K562 (cell line): ENCODE results near the gene GALT. TPM values are rescaled to one million over a fixed set of nuclear protein-coding genes. Genes with fewer than 3 reads are reported as not detected.
A peak's percentile ranks its signal among the peaks of the same experiment; 100 is the strongest.

Experiments used
- CXXC5 ChIP-seq: fragments of 250-450 bp; sonication (Bioruptor Pico); IDR thresholded peaks from 2 replicates; pipeline ENCODE4 v1.8.0; 2022; ENCODE audit warnings: inconsistent platforms, mild to moderate bottlenecking, moderate library complexity
- HCFC1 ChIP-seq: IDR thresholded peaks from 2 replicates; pipeline ENCODE4 v1.6.1; 2012; ENCODE audit warnings: low read depth, low read length, improper control_type of control experiment
- MYC ChIP-seq, 2 experiments: fragments of 250-450 bp in 1 of 2; sonication (Bioruptor Pico) in 1 of 2; IDR thresholded peaks; 2 replicates each; pipeline versions ENCODE4 v1.5.1 to v1.6.1; 2012 to 2021; ENCODE audit warnings: low read depth in 2 of 2, borderline replicate concordance in 1 of 2, improper control_type of control experiment in 1 of 2, low read length in 1 of 2, mild to moderate bottlenecking in 1 of 2, moderate library complexity in 1 of 2
- MYNN ChIP-seq, 2 experiments: sonication (generic); formaldehyde crosslinking in 1 of 2; IDR thresholded peaks; 2 replicates each; pipeline versions ENCODE4 v1.5.0 to v1.6.1; 2016 to 2020; ENCODE audit warnings: antibody characterized with exemption in 1 of 2, missing genetic modification reagents in 1 of 2
- NFE2L1 ChIP-seq: fragments of 450-650 bp; IDR thresholded peaks from 2 replicates; pipeline ENCODE4 v1.6.1; 2016; ENCODE audit warnings: missing genetic modification characterization, low read depth, mild to moderate bottlenecking, missing compliant biosample characterization, moderate library complexity, borderline replicate concordance
- RCOR1 ChIP-seq, 2 experiments: IDR thresholded peaks; 2 replicates each; pipeline ENCODE4 v1.6.1; 2012; ENCODE audit warnings: low read depth in 2 of 2, low read length in 2 of 2, borderline replicate concordance in 1 of 2, improper control_type of control experiment in 1 of 2
- SMARCC2 ChIP-seq: fragments of 450-650 bp; IDR thresholded peaks from 2 replicates; pipeline ENCODE4 v1.6.1; 2017; ENCODE audit warnings: antibody characterized with exemption, moderate library complexity, mild to moderate bottlenecking, low read depth
- TRIM24 ChIP-seq, 2 experiments: fragments of 450-650 bp; IDR thresholded peaks; 2 replicates each; pipeline ENCODE4 v1.6.1; 2016
- YY1 ChIP-seq, 3 experiments: IDR thresholded peaks; 2 replicates each; pipeline ENCODE4 v1.6.1; 2011; ENCODE audit warnings: low read length in 2 of 3, mild to moderate bottlenecking in 2 of 3, moderate library complexity in 2 of 3, borderline replicate concordance in 1 of 3, control low read depth in 1 of 3, low read depth in 1 of 3; ENCODE audit not compliant: insufficient read depth in 3 of 3, insufficient replicate concordance in 2 of 3, control insufficient read depth in 1 of 3, insufficient read length in 1 of 3; ENCODE audit errors: extremely low read depth in 1 of 3
- ZBTB7A ChIP-seq: IDR thresholded peaks from 2 replicates; pipeline ENCODE4 v1.6.1; 2011; ENCODE audit warnings: low read depth, mild to moderate bottlenecking, low read length, moderate library complexity, borderline replicate concordance; ENCODE audit not compliant: control insufficient read depth
- polyA plus RNA-seq, 8 experiments: library from polyadenylated mRNA; depleted of rRNA in 4 of 8; stranded (reverse) in 5 of 8; unstranded in 3 of 8; fragments of >200 nt; fragmentation: Nextera tagmentation in 2 of 8; fragmentation: Illumina TruSeq in 1 of 8; extraction: Ambion mirVana in 2 of 8; extraction: Trizol in 1 of 8; gene quantifications; 2 replicates each; pipeline versions ENCODE4 v1.2.1 to v1.2.3, GENCODE V29; 2011 to 2014; ENCODE audit warnings: inconsistent platforms in 1 of 8, missing spikeins in 1 of 8
- total RNA-seq, 7 experiments: library from RNA; depleted of rRNA in 6 of 7; stranded (reverse); fragments of >200 nt in 6 of 7; fragmentation: Illumina TruSeq in 2 of 7; extraction: Trizol in 2 of 7; gene quantifications; 2 replicates each; pipeline versions ENCODE4 v1.2.1 to v1.2.3, GENCODE V29; 2011 to 2021; ENCODE audit warnings: low replicate concordance in 1 of 7
- TF ChIP-seq, protein P1 (sequence below), 2 experiments: fragments of 450-650 bp; formaldehyde crosslinking in 1 of 2; IDR thresholded peaks; 2 replicates each; pipeline versions ENCODE4 v1.4.0 to v1.6.1; 2014 to 2020; ENCODE audit warnings: mild to moderate bottlenecking in 2 of 2, borderline replicate concordance in 1 of 2, low read depth in 1 of 2
- TF ChIP-seq, protein P2 (sequence below), 3 experiments: IDR thresholded peaks in 2 of 3; conservative IDR thresholded peaks in 1 of 3; 2 replicates each; pipeline ENCODE4 v1.5.1; 2011 to 2012; ENCODE audit warnings: low read length in 3 of 3, mild to moderate bottlenecking in 3 of 3, control low read depth in 2 of 3, improper control_type of control experiment in 1 of 3, inconsistent platforms in 1 of 3, low read depth in 1 of 3, mixed read lengths in 1 of 3, moderate library complexity in 1 of 3; ENCODE audit not compliant: insufficient read depth in 2 of 3
- TF ChIP-seq, protein P3 (sequence below): sonication (generic); formaldehyde crosslinking; IDR thresholded peaks from 2 replicates; pipeline ENCODE4 v1.8.0; 2022; ENCODE audit warnings: missing genetic modification reagents, mild to moderate bottlenecking, moderate library complexity, borderline replicate concordance

GALT gene
- total and polyA plus RNA-seq, 9 of the 15 experiments (the other 6 are each of a cell fraction or from before 2014, with no cell fraction given) = 7.3 to 29.2 (median 15.6) TPM

DNA sequence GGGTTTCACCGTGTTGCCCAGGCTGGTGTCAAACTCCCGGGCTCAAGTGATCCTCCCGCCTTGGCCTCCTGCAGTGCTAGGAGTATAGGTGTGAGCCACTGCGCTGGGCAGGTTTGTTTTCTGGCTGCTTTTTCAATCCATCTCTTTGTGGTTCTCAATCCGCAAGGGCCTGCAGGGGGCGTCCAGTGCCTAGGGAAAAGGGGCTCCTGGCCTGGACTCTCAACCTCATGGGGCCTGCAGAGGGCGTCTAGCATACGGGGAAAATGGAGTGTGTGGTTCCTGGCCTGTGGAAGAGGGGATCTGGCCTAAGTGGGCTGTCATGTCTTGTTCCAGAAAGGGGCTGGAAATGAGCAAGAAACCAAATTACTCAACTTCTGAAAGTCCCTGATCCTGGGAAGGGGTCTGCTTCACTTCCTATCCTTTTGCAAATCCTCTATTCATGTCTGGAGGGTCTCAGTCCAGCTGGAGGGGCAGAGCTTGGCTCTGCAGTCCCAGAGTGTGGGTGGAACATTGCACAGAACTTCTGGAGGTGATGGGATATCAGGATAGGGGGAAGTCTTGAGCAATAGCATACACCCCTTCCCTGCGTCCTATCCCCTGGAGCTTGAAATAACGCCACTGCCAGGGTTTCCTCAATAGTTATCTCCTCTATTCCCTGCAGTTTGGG lies 28.7 kb downstream of the GALT start (continued):
- TF ChIP-seq NFE2L1 (no peak), SMARCC2 (no peak), YY1 (IDR thresholded peaks at IDR 0.05; ENCODE audit: borderline replicate concordance in 1 of 3, control insufficient read depth in 1 of 3, extremely low read depth in 1 of 3, insufficient read depth in 3 of 3, insufficient read length in 1 of 3, insufficient replicate concordance in 2 of 3, low read depth in 1 of 3, low read length in 2 of 3) (peak in 1 of 3 experiments; percentile 66), MYNN (IDR thresholded peaks at IDR 0.05) (no peak), MYNN (CRISPR knock-in tag; IDR thresholded peaks at IDR 0.05) (no peak), CXXC5 (CRISPR knock-in tag) (0 out of 2 replicates have a peak, but pooled peaks have one; percentile 23), TRIM24 (IDR thresholded peaks at IDR 0.05) (no peak), RCOR1 (IDR thresholded peaks at IDR 0.05; ENCODE audit: borderline replicate concordance in 1 of 2, low read depth in 2 of 2, low read length in 2 of 2) (0 out of 4 replicates have a peak, but pooled peaks of 1 of the 2 experiments have one; percentile 30), ZBTB7A (peak; percentile 42; the same call in 1 of the 2 replicates), HCFC1 (peak; percentile 40), MYC (IDR thresholded peaks at IDR 0.05; ENCODE audit: low read depth, low read length) (peak; percentile 44; the same call in 1 of the 2 replicates), MYC (CRISPR knock-in tag; IDR thresholded peaks at IDR 0.05; ENCODE audit: borderline replicate concordance, low read depth) (no peak)
- TF ChIP-seq, protein P1, sequence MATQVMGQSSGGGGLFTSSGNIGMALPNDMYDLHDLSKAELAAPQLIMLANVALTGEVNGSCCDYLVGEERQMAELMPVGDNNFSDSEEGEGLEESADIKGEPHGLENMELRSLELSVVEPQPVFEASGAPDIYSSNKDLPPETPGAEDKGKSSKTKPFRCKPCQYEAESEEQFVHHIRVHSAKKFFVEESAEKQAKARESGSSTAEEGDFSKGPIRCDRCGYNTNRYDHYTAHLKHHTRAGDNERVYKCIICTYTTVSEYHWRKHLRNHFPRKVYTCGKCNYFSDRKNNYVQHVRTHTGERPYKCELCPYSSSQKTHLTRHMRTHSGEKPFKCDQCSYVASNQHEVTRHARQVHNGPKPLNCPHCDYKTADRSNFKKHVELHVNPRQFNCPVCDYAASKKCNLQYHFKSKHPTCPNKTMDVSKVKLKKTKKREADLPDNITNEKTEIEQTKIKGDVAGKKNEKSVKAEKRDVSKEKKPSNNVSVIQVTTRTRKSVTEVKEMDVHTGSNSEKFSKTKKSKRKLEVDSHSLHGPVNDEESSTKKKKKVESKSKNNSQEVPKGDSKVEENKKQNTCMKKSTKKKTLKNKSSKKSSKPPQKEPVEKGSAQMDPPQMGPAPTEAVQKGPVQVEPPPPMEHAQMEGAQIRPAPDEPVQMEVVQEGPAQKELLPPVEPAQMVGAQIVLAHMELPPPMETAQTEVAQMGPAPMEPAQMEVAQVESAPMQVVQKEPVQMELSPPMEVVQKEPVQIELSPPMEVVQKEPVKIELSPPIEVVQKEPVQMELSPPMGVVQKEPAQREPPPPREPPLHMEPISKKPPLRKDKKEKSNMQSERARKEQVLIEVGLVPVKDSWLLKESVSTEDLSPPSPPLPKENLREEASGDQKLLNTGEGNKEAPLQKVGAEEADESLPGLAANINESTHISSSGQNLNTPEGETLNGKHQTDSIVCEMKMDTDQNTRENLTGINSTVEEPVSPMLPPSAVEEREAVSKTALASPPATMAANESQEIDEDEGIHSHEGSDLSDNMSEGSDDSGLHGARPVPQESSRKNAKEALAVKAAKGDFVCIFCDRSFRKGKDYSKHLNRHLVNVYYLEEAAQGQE (IDR thresholded peaks at IDR 0.05; ENCODE audit: borderline replicate concordance) = peak; percentile 57; the same call in 1 of the 2 replicates
- TF ChIP-seq, protein P1 (CRISPR knock-in tag; IDR thresholded peaks at IDR 0.05; ENCODE audit: low read depth) = no peak
- TF ChIP-seq, protein P2, sequence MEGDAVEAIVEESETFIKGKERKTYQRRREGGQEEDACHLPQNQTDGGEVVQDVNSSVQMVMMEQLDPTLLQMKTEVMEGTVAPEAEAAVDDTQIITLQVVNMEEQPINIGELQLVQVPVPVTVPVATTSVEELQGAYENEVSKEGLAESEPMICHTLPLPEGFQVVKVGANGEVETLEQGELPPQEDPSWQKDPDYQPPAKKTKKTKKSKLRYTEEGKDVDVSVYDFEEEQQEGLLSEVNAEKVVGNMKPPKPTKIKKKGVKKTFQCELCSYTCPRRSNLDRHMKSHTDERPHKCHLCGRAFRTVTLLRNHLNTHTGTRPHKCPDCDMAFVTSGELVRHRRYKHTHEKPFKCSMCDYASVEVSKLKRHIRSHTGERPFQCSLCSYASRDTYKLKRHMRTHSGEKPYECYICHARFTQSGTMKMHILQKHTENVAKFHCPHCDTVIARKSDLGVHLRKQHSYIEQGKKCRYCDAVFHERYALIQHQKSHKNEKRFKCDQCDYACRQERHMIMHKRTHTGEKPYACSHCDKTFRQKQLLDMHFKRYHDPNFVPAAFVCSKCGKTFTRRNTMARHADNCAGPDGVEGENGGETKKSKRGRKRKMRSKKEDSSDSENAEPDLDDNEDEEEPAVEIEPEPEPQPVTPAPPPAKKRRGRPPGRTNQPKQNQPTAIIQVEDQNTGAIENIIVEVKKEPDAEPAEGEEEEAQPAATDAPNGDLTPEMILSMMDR (IDR thresholded peaks at IDR 0.05 in 2 of 3, conservative IDR thresholded peaks at IDR 0.05 in 1 of 3; ENCODE audit: insufficient read depth in 2 of 3, low read depth in 1 of 3, low read length in 3 of 3) = peak; percentile 85 to 99 (median 99)
- TF ChIP-seq, protein P3, sequence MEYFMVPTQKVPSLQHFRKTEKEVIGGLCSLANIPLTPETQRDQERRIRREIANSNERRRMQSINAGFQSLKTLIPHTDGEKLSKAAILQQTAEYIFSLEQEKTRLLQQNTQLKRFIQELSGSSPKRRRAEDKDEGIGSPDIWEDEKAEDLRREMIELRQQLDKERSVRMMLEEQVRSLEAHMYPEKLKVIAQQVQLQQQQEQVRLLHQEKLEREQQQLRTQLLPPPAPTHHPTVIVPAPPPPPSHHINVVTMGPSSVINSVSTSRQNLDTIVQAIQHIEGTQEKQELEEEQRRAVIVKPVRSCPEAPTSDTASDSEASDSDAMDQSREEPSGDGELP (CRISPR knock-in tag) = peak; percentile 34; the same call in 1 of the 2 replicates
